ENCODE measurements around the gene CHI3L2. TPM values are rescaled to one million over a fixed set of nuclear protein-coding genes. Genes with fewer than 3 reads are reported as not detected.

The CHI3L2 gene
- total and polyA plus RNA-seq, 2 of the 4 experiments (the other 2 are of a cell fraction) = 0.18 to 0.19 TPM

DNA sequence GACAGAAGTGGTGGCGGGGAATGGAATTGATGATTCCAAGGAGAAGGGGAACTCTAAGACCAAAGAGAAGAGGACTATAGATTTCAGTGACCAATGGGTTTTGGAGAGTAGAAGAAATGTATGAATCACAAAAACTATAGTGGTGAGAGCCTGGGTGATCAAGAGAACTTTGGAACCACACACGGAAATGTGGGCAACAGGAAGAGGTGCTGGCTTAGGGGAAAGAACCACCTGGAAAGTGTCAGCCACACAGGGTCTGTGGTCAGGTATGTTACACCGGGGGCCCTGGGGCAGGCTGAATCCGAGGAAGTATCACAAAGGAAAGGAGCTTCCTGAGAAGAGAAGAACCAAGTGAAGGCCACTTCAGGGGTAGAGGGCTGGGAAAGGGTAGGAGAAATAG lies 51.6 kb downstream of the CHI3L2 start:
- Histone ChIP-seq H3K4me3 (ENCODE audit: insufficient read depth, low read depth, low read length) (no peak overlapping the region), H2BK5ac (ENCODE audit: low read depth, low read length, poor library complexity, severe bottlenecking) (no peak overlapping the region)

More for the DNA sequence above, 51.6 kb downstream of the CHI3L2 start:
- Histone ChIP-seq H2AFZ (replicated peaks; ENCODE audit: low read length, poor library complexity) (no peak overlapping the region), H3K27ac (ENCODE audit: insufficient read depth, low read length) (no peak overlapping the region), H3K4me2 (ENCODE audit: low read depth, low read length) (no peak overlapping the region), H4K5ac (ENCODE audit: low read depth, low read length) (no peak overlapping the region), H4K91ac (ENCODE audit: insufficient read depth, low read depth, low read length) (no peak overlapping the region), H3K79me1 (ENCODE audit: low read depth in 1 of 2, low read length in 2 of 2) (no peaks in the 10 kb centered on the region), H3K9me3 (ENCODE audit: control insufficient read depth, insufficient read depth, low read length) (no peaks in the 10 kb centered on the region), H2AK5ac (ENCODE audit: low read depth, low read length) (no peak overlapping the region), H3K23ac (ENCODE audit: low read depth, low read length) (no peak overlapping the region), H3K4me1 (ENCODE audit: control insufficient read depth, insufficient read depth, low read length) (no peaks in the 10 kb centered on the region), H2AK9ac (replicated peaks; ENCODE audit: low read depth, low read length, poor library complexity) (no peak overlapping the region), H3K14ac (replicated peaks; ENCODE audit: low read depth, low read length) (no peak overlapping the region), H4K8ac (ENCODE audit: low read depth in 2 of 2, low read length in 2 of 2) (no peak overlapping the region), H2BK20ac (ENCODE audit: low read depth, low read length) (no peak overlapping the region), H3K4ac (ENCODE audit: low read depth, low read length) (no peak overlapping the region), H2BK15ac (ENCODE audit: low read depth, low read length) (no peak overlapping the region), H2BK120ac (ENCODE audit: low read depth, low read length) (no peak overlapping the region), H3K18ac (ENCODE audit: low read depth, low read length) (no peak overlapping the region), H4K20me1 (ENCODE audit: insufficient read depth, low read length) (no peaks in the 10 kb centered on the region), H3K27me3 (ENCODE audit: control insufficient read depth, insufficient read depth, low read length) (peaks cover 1% of the 10 kb centered on the region; the same call in 1 of the 2 replicates), H3K9me1 (ENCODE audit: insufficient read depth, low read length) (no peaks in the 10 kb centered on the region), H3K56ac (ENCODE audit: extremely low read depth, insufficient read depth, low read length) (no peak overlapping the region), H3K9ac (ENCODE audit: low read depth, low read length) (no peak overlapping the region), H3K36me3 (ENCODE audit: control insufficient read depth, insufficient read depth, low read length) (no peaks in the 10 kb centered on the region)
- in situ Hi-C loops (cut with MboI; ENCODE audit: low sequenced_read_pairs) = no loop called here
- CTCF ChIA-PET = no interaction called here
- WGBS, 2 experiments (ENCODE audit: extremely low coverage in 2 of 2, insufficient read length in 1 of 2) = 50% methylated on average over 2 of the region's 4 CpGs; no CpG with 5 or more reads in 1 of the 2 experiments
- BruUV-seq (replicated peaks) = no TSS peak
- DNase-seq (no peak), ATAC-seq (ENCODE audit: low read depth) (no peak)
- POLR2A ChIA-PET (ENCODE audit: unreplicated experiment) = no interaction called here
- dilution Hi-C loops (cut with HindIII; ENCODE audit: low sequenced_read_pairs, unreplicated experiment) = no loop called here
- intact Hi-C loops (cut with micrococcal nuclease) = no loop called here
- TF ChIP-seq FOS (IDR thresholded peaks at IDR 0.05; ENCODE audit: low read depth, low read length) (no peak), BHLHE40 (IDR thresholded peaks at IDR 0.05; ENCODE audit: low read depth, low read length) (no peak), CEBPB (IDR thresholded peaks at IDR 0.05; ENCODE audit: low read depth, low read length) (no peak), CHD1 (IDR thresholded peaks at IDR 0.05; ENCODE audit: low read depth, low read length) (no peak), MAFK (IDR thresholded peaks at IDR 0.05; ENCODE audit: low read depth, low read length) (no peak), RCOR1 (IDR thresholded peaks at IDR 0.05; ENCODE audit: insufficient replicate concordance, low read length) (no peak)
- TF ChIP-seq, protein P1, sequence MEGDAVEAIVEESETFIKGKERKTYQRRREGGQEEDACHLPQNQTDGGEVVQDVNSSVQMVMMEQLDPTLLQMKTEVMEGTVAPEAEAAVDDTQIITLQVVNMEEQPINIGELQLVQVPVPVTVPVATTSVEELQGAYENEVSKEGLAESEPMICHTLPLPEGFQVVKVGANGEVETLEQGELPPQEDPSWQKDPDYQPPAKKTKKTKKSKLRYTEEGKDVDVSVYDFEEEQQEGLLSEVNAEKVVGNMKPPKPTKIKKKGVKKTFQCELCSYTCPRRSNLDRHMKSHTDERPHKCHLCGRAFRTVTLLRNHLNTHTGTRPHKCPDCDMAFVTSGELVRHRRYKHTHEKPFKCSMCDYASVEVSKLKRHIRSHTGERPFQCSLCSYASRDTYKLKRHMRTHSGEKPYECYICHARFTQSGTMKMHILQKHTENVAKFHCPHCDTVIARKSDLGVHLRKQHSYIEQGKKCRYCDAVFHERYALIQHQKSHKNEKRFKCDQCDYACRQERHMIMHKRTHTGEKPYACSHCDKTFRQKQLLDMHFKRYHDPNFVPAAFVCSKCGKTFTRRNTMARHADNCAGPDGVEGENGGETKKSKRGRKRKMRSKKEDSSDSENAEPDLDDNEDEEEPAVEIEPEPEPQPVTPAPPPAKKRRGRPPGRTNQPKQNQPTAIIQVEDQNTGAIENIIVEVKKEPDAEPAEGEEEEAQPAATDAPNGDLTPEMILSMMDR (conservative IDR thresholded peaks at IDR 0.05; ENCODE audit: low read depth, low read length) = no peak
